GM19463 (cell line): ENCODE results near the gene ZNF493.

ENCODE experiments used
- ATAC-seq: cut with Tn5 transposase; IDR thresholded peaks from one replicate; pipeline ENCODE4 v1.9.1; 2021; ENCODE audit warnings: mild to moderate bottlenecking, moderate library complexity; ENCODE audit not compliant: unreplicated experiment

ZNF493 gene

GRCh38 chr19:21396893-21397572 is at the start of gene ZNF493:
TSS of gene ZNF493 (plus strand) at chr19:21397133. CDS start at chr19:21397238, 105 bp downstream.
- ATAC-seq = peak; percentile 100

- no peak for ATAC-seq
These were observed 44.1 kb upstream of the ZNF493 start for GRCh38 chr19:21352830-21353229.

GRCh38 chr19:21358768-21359451 is 38.0 kb upstream of the ZNF493 start, which contains the start of gene ZNF738:
TSS of gene ZNF738 (plus strand) at chr19:21359000. CDS start at chr19:21359141, 141 bp downstream.
- ATAC-seq = peak; percentile 96

GRCh38 chr19:21362291-21362690 is 34.6 kb upstream of the ZNF493 start:
- ATAC-seq = no peak

- no peak for ATAC-seq
These were observed 12.9 kb upstream of the ZNF493 start for GRCh38 chr19:21383980-21384582.

GRCh38 chr19:21396121-21396520 is 812 bp upstream of the ZNF493 start:
- no peak for ATAC-seq

- no peak for ATAC-seq
These were observed 1.9 kb downstream of the ZNF493 start for GRCh38 chr19:21398851-21399250.

GRCh38 chr19:21402303-21402985 is 5.5 kb downstream of the ZNF493 start:
- ATAC-seq = no peak

- no peak for ATAC-seq
These were observed 13.2 kb downstream of the ZNF493 start for GRCh38 chr19:21410166-21410565.

GRCh38 chr19:21422244-21422643 is 25.3 kb downstream of the ZNF493 start:
- no peak for ATAC-seq

- ATAC-seq = no peak
These were observed 26.4 kb downstream of the ZNF493 start for GRCh38 chr19:21423057-21424041.

- no peak for ATAC-seq
These were observed 33.7 kb downstream of the ZNF493 start for GRCh38 chr19:21430675-21431074.

- ATAC-seq = no peak
These were observed 35.7 kb downstream of the ZNF493 start for GRCh38 chr19:21432590-21432989.

GRCh38 chr19:21434516-21434915 is 37.6 kb downstream of the ZNF493 start:
- no peak for ATAC-seq

- no peak for ATAC-seq
These were observed 38.1 kb downstream of the ZNF493 start for GRCh38 chr19:21434967-21435544.

GRCh38 chr19:21439201-21439751 is 42.3 kb downstream of the ZNF493 start:
- ATAC-seq = no peak

GRCh38 chr19:21440321-21440720 is 43.4 kb downstream of the ZNF493 start:
- no peak for ATAC-seq

GRCh38 chr19:21451187-21451586 is 54.3 kb downstream of the ZNF493 start:
- ATAC-seq = no peak

GRCh38 chr19:21454901-21455300 is 58.0 kb downstream of the ZNF493 start:
- ATAC-seq = no peak

GRCh38 chr19:21460686-21461085 is 63.8 kb downstream of the ZNF493 start:
- no peak for ATAC-seq
